Measurements from ENCODE around the gene TMX3. TPM values are rescaled to one million over a fixed set of nuclear protein-coding genes. Genes with fewer than 3 reads are reported as not detected.
A peak's percentile ranks its signal among the peaks of the same experiment; 100 is the strongest.

TMX3 gene, protein sequence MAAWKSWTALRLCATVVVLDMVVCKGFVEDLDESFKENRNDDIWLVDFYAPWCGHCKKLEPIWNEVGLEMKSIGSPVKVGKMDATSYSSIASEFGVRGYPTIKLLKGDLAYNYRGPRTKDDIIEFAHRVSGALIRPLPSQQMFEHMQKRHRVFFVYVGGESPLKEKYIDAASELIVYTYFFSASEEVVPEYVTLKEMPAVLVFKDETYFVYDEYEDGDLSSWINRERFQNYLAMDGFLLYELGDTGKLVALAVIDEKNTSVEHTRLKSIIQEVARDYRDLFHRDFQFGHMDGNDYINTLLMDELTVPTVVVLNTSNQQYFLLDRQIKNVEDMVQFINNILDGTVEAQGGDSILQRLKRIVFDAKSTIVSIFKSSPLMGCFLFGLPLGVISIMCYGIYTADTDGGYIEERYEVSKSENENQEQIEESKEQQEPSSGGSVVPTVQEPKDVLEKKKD
- total RNA-seq, result 28.4 and 30.8 TPM in 2 replicates

DNA sequence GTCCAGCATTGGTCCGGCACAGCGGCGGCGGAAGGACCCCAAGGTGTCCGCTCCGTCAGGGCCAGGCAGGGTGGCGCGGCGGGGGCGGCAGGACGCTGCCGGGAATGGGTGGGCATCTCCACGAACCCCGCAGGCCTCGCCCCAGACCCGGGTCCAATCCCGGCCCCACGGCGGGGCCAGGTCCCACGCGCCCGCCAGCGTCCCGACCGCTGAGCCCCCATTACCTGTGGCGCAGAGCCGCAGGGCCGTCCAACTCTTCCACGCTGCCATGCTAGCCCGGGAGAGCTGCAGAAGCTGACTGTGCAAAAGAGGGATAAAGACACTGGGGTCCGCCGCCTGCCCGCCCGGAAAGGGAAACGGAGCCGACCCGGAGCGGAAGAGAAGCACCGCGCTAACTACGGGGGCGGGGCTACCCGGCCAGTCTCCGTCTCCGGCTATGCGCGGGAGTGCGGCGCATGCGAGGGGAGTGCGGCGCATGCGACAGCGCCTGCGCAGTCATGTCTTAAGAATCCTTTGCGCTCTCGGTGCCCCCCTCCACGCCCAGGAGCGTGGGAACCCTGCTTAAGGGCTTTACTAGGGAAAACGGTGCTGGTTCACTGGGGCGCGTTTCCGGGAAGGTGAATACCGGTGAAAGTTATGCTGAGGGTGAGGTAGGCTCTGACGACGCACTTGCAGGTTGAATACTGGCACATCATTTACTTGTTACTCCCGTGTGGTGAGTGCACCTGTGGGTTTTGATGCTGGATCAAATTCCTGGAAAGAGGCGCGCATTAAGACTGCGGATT lies at the start of gene TMX3:
Gene TMX3, minus strand, starts transcription at position 397 of the 785 bp plus-strand sequence. Its CDS starts 127 bp downstream, at position 270.
- DNase-seq (ENCODE audit: low read depth), result peak; percentile 54
- H3K4me3 ChIP-seq (ENCODE audit: low read depth, low read length), result peak within 1 kb of the TSS; percentile 89
- TF ChIP-seq, protein P1, sequence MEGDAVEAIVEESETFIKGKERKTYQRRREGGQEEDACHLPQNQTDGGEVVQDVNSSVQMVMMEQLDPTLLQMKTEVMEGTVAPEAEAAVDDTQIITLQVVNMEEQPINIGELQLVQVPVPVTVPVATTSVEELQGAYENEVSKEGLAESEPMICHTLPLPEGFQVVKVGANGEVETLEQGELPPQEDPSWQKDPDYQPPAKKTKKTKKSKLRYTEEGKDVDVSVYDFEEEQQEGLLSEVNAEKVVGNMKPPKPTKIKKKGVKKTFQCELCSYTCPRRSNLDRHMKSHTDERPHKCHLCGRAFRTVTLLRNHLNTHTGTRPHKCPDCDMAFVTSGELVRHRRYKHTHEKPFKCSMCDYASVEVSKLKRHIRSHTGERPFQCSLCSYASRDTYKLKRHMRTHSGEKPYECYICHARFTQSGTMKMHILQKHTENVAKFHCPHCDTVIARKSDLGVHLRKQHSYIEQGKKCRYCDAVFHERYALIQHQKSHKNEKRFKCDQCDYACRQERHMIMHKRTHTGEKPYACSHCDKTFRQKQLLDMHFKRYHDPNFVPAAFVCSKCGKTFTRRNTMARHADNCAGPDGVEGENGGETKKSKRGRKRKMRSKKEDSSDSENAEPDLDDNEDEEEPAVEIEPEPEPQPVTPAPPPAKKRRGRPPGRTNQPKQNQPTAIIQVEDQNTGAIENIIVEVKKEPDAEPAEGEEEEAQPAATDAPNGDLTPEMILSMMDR (conservative IDR thresholded peaks at IDR 0.05; ENCODE audit: low read depth, low read length), result no peak

DNA sequence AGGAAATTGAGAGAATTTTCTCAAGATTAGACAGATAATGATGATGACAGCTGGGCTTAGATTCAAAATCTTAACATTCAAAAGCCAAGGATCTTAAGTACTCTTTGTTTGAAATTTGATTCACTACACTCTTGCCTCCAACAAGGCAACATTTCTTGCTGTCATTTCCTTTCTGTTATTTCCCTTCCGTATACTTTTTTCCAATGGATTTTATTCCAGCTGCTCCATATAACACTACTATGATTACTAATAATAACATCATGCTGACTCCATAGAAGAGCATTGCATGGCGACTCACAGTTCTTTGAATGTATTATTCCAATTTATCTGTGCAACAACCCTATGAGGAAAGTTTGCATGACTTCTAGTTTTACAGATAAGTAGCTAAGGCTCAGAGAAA lies 49.1 kb upstream of the TMX3 start:
- no peak for DNase-seq (ENCODE audit: low read depth)
- H3K4me3 ChIP-seq (ENCODE audit: low read depth, low read length), result no peak overlapping the region
- TF ChIP-seq, protein P1 (conservative IDR thresholded peaks at IDR 0.05; ENCODE audit: low read depth, low read length), result no peak

DNA sequence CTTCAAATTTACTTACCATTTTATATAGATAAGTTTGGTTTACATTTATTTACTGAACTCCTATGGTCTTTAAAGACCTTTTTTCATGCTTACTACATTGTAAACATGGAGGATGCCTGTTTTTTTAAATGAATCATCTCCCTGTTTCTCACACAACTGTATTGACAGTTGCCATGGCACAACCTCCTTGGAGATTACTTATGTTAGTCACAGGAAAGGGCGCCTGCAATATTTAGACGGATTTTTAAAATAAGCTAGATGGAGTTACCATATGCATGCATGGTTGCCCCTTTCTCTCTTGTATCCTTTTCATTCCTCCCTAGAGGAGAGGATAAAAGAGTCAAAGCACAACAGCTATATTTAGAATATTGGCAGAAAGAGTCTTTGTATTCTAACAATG lies 48.2 kb upstream of the TMX3 start:
- H3K4me3 ChIP-seq (ENCODE audit: low read depth, low read length), result no peak overlapping the region
- TF ChIP-seq, protein P1 (conservative IDR thresholded peaks at IDR 0.05; ENCODE audit: low read depth, low read length), result no peak
- no peak for DNase-seq (ENCODE audit: low read depth)

DNA sequence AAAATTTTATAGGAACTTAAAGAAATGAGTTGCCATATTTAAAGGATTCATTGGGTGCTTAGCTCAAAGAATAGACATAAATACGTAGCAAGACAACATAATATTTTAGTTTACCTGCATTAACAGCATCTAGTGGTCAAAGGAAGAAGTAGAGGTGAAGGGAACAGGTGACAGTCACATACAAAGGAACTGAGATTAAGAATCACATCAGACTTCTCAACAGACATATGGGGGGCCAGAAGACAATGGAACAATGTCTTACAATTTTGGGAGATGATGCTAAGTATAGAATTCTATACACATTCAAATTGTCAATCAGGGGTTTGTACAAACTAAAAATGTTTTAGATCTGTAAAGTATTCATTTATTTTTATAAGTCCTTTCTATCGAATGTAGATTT lies 44.4 kb upstream of the TMX3 start:
- no peak for DNase-seq (ENCODE audit: low read depth)
- no peak overlapping the region for H3K4me3 ChIP-seq (ENCODE audit: low read depth, low read length)
- TF ChIP-seq, protein P1 (conservative IDR thresholded peaks at IDR 0.05; ENCODE audit: low read depth, low read length), result no peak

DNA sequence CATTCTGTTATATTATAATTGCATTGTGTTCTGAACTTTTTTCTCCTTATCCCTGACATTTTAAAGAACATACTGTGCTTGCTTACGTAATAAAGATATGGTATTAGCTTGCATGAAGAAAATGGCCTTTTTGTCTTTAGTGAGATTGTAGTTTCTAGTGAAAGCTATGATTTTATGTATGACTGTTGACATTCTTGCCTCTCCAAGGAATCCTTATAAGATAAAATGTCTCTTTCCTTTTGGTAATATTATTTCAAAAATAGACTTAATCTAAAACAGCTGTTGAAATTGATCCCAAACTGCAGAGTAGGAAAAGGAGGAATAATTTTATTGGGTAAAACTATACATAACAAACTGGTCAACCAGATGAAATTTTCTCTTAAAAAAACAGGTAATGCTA lies 42.2 kb upstream of the TMX3 start:
- no peak overlapping the region for H3K4me3 ChIP-seq (ENCODE audit: low read depth, low read length)
- TF ChIP-seq, protein P1 (conservative IDR thresholded peaks at IDR 0.05; ENCODE audit: low read depth, low read length), result no peak
- no peak for DNase-seq (ENCODE audit: low read depth)

DNA sequence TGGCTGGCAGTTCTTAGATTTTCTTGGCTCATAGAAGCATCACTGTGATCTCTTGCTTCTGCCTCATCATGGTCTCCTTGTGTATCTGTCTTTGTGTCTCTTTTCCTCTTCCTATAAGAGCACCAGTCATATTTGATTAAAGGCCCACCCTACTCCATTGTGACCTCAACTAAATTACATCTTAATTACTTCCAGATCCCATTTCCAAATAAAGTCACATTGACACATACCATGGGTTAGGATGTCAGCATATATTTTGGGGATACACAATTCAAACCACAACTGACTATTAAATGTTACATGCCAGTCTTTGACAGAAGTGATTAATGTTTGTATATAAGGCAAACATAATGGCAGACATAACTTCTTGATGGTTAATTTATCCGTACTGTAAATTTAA lies 27.3 kb upstream of the TMX3 start:
- H3K4me3 ChIP-seq (ENCODE audit: low read depth, low read length), result no peak overlapping the region
- no peak for DNase-seq (ENCODE audit: low read depth)
- TF ChIP-seq, protein P1 (conservative IDR thresholded peaks at IDR 0.05; ENCODE audit: low read depth, low read length), result no peak

Data from epithelial cell of proximal tubule (primary cell).